HEK293 (cell line): ENCODE measurements around the gene PLXNA2.

Experiments
- CTCF ChIA-PET: fragments of 350-600 bp; formaldehyde crosslinking; extraction: SDS; loops from one replicate; lab custom pipeline; 2021; ENCODE audit warnings: antibody characterized with exemption; lab: Yijun Ruan, JAX
- POLR2A ChIA-PET: fragments of 300-600 bp; formaldehyde crosslinking; extraction: SDS; loops from one replicate; lab custom pipeline; 2020; ENCODE audit warnings: antibody characterized with exemption, inconsistent platforms; lab: Yijun Ruan, JAX
- H3K27ac ChIP-seq: fragments of 200-500 bp; sonication (Bioruptor generic); 2 replicates; pipeline ENCODE4 v1.5.1; 2014; ENCODE audit warnings: low read depth, low read length, control low read depth, inconsistent platforms; ENCODE audit errors: extremely low read depth
- H3K36me3 ChIP-seq, 2 experiments: fragments of 200-500 bp in 1 of 2; sonication (Bioruptor generic) in 1 of 2; 1 replicate in 1 of 2; 2 replicates in 1 of 2; pipeline ENCODE4 v1.5.1; 2014 to 2017; ENCODE audit warnings: inconsistent platforms in 2 of 2, low read length in 2 of 2; ENCODE audit not compliant: control insufficient read depth in 2 of 2, insufficient read depth in 1 of 2
- H3K4me1 ChIP-seq: fragments of 200-500 bp; sonication (Bioruptor generic); 2 replicates; pipeline ENCODE4 v1.5.1; 2014; ENCODE audit warnings: mild to moderate bottlenecking, low read length, inconsistent platforms; ENCODE audit not compliant: control insufficient read depth, insufficient read depth
- H3K4me3 ChIP-seq: 2 replicates; pipeline ENCODE4 v1.5.1; 2011; ENCODE audit warnings: low read depth, mild to moderate bottlenecking, control low read depth, low read length, moderate library complexity
- H3K9me3 ChIP-seq: fragments of 200-500 bp; sonication (Bioruptor generic); 2 replicates; pipeline ENCODE4 v1.5.1; 2014; ENCODE audit warnings: low read depth, low read length, inconsistent platforms; ENCODE audit not compliant: control insufficient read depth, insufficient read depth
- GLIS2 ChIP-seq: fragments of 450-650 bp; formaldehyde crosslinking; IDR thresholded peaks from 2 replicates; pipeline ENCODE4 v1.5.1; 2016; ENCODE audit warnings: missing biosample characterization, missing genetic modification characterization
- HOXD13 ChIP-seq: sonication (generic); formaldehyde crosslinking; IDR thresholded peaks from 2 replicates; pipeline ENCODE4 v1.8.0; 2022; ENCODE audit warnings: missing genetic modification reagents, borderline replicate concordance
- IKZF3 ChIP-seq: fragments of 450-650 bp; IDR thresholded peaks from 2 replicates; pipeline ENCODE4 v1.5.0; 2018; ENCODE audit warnings: missing biosample characterization, mild to moderate bottlenecking, missing genetic modification characterization, moderate library complexity
- KLF16 ChIP-seq: fragments of 450-650 bp; formaldehyde crosslinking; IDR thresholded peaks from 2 replicates; pipeline ENCODE4 v1.5.1; 2017; ENCODE audit warnings: missing biosample characterization, missing genetic modification characterization
- OSR2 ChIP-seq: fragments of 450-650 bp; formaldehyde crosslinking; IDR thresholded peaks from 2 replicates; pipeline ENCODE4 v1.5.1; 2016; ENCODE audit warnings: missing biosample characterization, missing genetic modification characterization
- PRDM1 ChIP-seq: fragments of 450-650 bp; formaldehyde crosslinking; IDR thresholded peaks from 2 replicates; pipeline ENCODE4; 2016; ENCODE audit warnings: missing biosample characterization, missing genetic modification characterization
- SP2 ChIP-seq: fragments of 450-650 bp; formaldehyde crosslinking; IDR thresholded peaks from 2 replicates; pipeline ENCODE4 v1.5.1; 2016; ENCODE audit warnings: missing biosample characterization, missing genetic modification characterization
- WT1 ChIP-seq: fragments of 450-650 bp; formaldehyde crosslinking; IDR thresholded peaks from 2 replicates; pipeline ENCODE4 v1.5.1; 2016; ENCODE audit warnings: missing biosample characterization, missing genetic modification characterization
- ZEB2 ChIP-seq: fragments of 450-650 bp; formaldehyde crosslinking; IDR thresholded peaks from 2 replicates; pipeline ENCODE4 v1.5.1; 2016; ENCODE audit warnings: missing biosample characterization, missing genetic modification characterization
- ZNF132 ChIP-seq: fragments of 450-650 bp; formaldehyde crosslinking; IDR thresholded peaks from 2 replicates; pipeline ENCODE4 v1.5.1; 2017; ENCODE audit warnings: missing biosample characterization, missing genetic modification characterization, borderline replicate concordance
- ZNF221 ChIP-seq: fragments of 450-650 bp; formaldehyde crosslinking; IDR thresholded peaks from 2 replicates; pipeline ENCODE4 v1.5.1; 2017; ENCODE audit warnings: missing biosample characterization, missing genetic modification characterization, borderline replicate concordance
- ZNF248 ChIP-seq: fragments of 450-650 bp; formaldehyde crosslinking; IDR thresholded peaks from 2 replicates; pipeline ENCODE4 v1.5.1; 2017; ENCODE audit warnings: missing biosample characterization, missing genetic modification characterization
- ZNF350 ChIP-seq: fragments of 450-650 bp; formaldehyde crosslinking; IDR thresholded peaks from 2 replicates; pipeline ENCODE4 v1.5.0; 2017; ENCODE audit warnings: missing biosample characterization, mild to moderate bottlenecking, missing genetic modification characterization
- ZNF354C ChIP-seq: fragments of 450-650 bp; formaldehyde crosslinking; IDR thresholded peaks from 2 replicates; pipeline ENCODE4 v1.5.1; 2016; ENCODE audit warnings: missing biosample characterization, missing genetic modification characterization, low read depth, borderline replicate concordance
- ZNF394 ChIP-seq: fragments of 450-650 bp; formaldehyde crosslinking; IDR thresholded peaks from 2 replicates; pipeline ENCODE4 v1.5.1; 2016; ENCODE audit warnings: missing biosample characterization, missing genetic modification characterization, mild to moderate bottlenecking, moderate library complexity, borderline replicate concordance
- ZNF629 ChIP-seq: fragments of 450-650 bp; formaldehyde crosslinking; IDR thresholded peaks from 2 replicates; pipeline ENCODE4 v1.5.1; 2017; ENCODE audit warnings: missing biosample characterization, missing genetic modification characterization
- ZNF677 ChIP-seq: fragments of 450-650 bp; IDR thresholded peaks from 2 replicates; pipeline ENCODE4 v1.5.0; 2018; ENCODE audit warnings: missing biosample characterization, mild to moderate bottlenecking, missing genetic modification characterization, moderate library complexity
- ZNF768 ChIP-seq: fragments of 450-650 bp; formaldehyde crosslinking; IDR thresholded peaks from 2 replicates; pipeline ENCODE4 v1.5.1; 2018; ENCODE audit warnings: missing biosample characterization, mild to moderate bottlenecking, missing genetic modification characterization
- TF ChIP-seq, protein P1 (sequence below): fragments of 450-650 bp; IDR thresholded peaks from 2 replicates; pipeline ENCODE4 v1.5.1; 2018; ENCODE audit warnings: missing biosample characterization, mild to moderate bottlenecking, missing genetic modification characterization
- TF ChIP-seq, protein P2 (sequence below): fragments of 450-650 bp; formaldehyde crosslinking; IDR thresholded peaks from 2 replicates; pipeline ENCODE4 v1.5.1; 2016; ENCODE audit warnings: missing biosample characterization, missing genetic modification characterization
- TF ChIP-seq, protein P3 (sequence below): fragments of 450-650 bp; formaldehyde crosslinking; IDR thresholded peaks from 2 replicates; pipeline ENCODE4 v1.5.1; 2017; ENCODE audit warnings: missing biosample characterization, missing genetic modification characterization
- TF ChIP-seq, protein P4 (sequence below): fragments of 450-650 bp; formaldehyde crosslinking; IDR thresholded peaks from 2 replicates; pipeline ENCODE4 v1.5.1; 2016; ENCODE audit warnings: missing biosample characterization, missing genetic modification characterization
- TF ChIP-seq, protein P5 (sequence below): fragments of 450-650 bp; formaldehyde crosslinking; IDR thresholded peaks from 2 replicates; pipeline ENCODE4 v1.5.1; 2016; ENCODE audit warnings: missing biosample characterization, missing genetic modification characterization
- TF ChIP-seq, protein P6 (sequence below): fragments of 450-650 bp; formaldehyde crosslinking; IDR thresholded peaks from 2 replicates; pipeline ENCODE4 v1.5.1; 2016; ENCODE audit warnings: missing biosample characterization, missing genetic modification characterization

Gene PLXNA2

DNA sequence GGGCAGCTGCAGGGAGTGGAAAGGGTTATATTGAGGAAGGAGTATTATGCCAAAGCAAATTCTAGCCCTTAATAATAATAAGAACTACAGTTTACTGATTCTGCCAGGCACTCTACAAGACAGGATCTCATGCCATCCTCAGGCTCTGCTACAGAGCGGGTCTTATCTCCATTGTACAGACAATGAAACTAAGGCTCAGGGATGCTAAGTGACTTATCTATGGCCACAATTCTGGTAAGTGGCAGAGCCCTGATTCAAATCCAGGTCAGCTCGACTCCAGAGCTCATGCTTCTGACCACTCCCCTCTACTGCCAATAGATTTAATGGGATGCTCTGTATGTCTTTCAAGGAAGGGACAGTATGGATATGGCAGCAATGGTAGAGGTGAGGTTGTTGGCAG is 187.1 kb downstream of the PLXNA2 start:
- H3K4me3 ChIP-seq = no peak overlapping the region
- H3K36me3 ChIP-seq = peaks cover 0 to 13% of the 10 kb centered on the region in 2 experiments; a peak in 1 of 3 replicates
- no peak overlapping the region for H3K27ac ChIP-seq
- ChIA-PET CTCF (interaction anchor here (0.6 to 0.8 kb wide), 2 partner anchors 34 to 172 kb away, joined by 3 to 4 read pairs; no protein-coding TSS in a partner anchor), POLR2A (no interaction called here)
- H3K4me1 ChIP-seq = no peaks in the 10 kb centered on the region
- H3K9me3 ChIP-seq = no peaks in the 10 kb centered on the region
- TF ChIP-seq GLIS2 (tag by site-specific recombination) (no peak), IKZF3 (tag by site-specific recombination) (no peak), ZNF629 (tag by site-specific recombination) (no peak), ZNF221 (tag by site-specific recombination) (no peak), ZNF354C (tag by site-specific recombination) (no peak), ZNF394 (tag by site-specific recombination) (no peak), ZNF350 (no peak), ZNF248 (tag by site-specific recombination) (no peak), KLF16 (tag by site-specific recombination) (no peak), SP2 (no peak), ZNF677 (no peak)
- TF ChIP-seq, protein P1, sequence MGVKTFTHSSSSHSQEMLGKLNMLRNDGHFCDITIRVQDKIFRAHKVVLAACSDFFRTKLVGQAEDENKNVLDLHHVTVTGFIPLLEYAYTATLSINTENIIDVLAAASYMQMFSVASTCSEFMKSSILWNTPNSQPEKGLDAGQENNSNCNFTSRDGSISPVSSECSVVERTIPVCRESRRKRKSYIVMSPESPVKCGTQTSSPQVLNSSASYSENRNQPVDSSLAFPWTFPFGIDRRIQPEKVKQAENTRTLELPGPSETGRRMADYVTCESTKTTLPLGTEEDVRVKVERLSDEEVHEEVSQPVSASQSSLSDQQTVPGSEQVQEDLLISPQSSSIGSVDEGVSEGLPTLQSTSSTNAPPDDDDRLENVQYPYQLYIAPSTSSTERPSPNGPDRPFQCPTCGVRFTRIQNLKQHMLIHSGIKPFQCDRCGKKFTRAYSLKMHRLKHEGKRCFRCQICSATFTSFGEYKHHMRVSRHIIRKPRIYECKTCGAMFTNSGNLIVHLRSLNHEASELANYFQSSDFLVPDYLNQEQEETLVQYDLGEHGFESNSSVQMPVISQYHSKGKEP (tag by site-specific recombination) = no peak
- TF ChIP-seq, protein P2, sequence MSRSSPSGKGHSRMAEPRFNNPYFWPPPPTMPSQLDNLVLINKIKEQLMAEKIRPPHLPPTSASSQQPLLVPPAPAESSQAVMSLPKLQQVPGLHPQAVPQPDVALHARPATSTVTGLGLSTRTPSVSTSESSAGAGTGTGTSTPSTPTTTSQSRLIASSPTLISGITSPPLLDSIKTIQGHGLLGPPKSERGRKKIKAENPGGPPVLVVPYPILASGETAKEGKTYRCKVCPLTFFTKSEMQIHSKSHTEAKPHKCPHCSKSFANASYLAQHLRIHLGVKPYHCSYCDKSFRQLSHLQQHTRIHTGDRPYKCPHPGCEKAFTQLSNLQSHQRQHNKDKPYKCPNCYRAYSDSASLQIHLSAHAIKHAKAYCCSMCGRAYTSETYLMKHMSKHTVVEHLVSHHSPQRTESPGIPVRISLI (tag by site-specific recombination) = no peak

DNA sequence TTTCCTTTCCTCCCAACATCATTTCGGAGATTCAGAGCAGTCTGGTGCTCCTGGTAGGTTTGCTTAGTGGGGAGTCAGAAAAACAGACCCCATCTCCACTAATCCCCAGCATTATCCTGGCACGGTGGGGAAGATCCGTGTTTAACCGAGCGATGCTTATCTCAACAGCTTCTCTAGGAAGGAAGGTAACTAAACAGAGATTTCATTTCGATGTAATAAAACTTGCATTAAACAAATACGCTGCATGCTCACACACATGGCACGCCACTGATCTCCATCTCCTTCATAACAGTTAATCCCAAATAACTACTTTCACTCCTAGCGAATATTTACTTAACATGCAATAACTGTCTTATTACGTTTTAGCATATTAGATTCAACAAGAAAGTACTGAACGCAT is 188.6 kb downstream of the PLXNA2 start:
- ChIA-PET CTCF (interaction anchor here (0.7 kb wide), 1 partner anchor 54 kb away, joined by 3 read pairs; no protein-coding TSS in a partner anchor), POLR2A (interaction anchor here (0.6 to 0.7 kb wide), 2 partner anchors 12 to 14 kb away, joined by 3 to 4 read pairs; no protein-coding TSS in a partner anchor)
- Histone ChIP-seq H3K4me1 (no peaks in the 10 kb centered on the region), H3K4me3 (no peak overlapping the region), H3K36me3 (peaks cover 0 to 25% of the 10 kb centered on the region in 2 experiments; a peak in 1 of 3 replicates), H3K27ac (no peak overlapping the region), H3K9me3 (no peaks in the 10 kb centered on the region)
- TF ChIP-seq, protein P3, sequence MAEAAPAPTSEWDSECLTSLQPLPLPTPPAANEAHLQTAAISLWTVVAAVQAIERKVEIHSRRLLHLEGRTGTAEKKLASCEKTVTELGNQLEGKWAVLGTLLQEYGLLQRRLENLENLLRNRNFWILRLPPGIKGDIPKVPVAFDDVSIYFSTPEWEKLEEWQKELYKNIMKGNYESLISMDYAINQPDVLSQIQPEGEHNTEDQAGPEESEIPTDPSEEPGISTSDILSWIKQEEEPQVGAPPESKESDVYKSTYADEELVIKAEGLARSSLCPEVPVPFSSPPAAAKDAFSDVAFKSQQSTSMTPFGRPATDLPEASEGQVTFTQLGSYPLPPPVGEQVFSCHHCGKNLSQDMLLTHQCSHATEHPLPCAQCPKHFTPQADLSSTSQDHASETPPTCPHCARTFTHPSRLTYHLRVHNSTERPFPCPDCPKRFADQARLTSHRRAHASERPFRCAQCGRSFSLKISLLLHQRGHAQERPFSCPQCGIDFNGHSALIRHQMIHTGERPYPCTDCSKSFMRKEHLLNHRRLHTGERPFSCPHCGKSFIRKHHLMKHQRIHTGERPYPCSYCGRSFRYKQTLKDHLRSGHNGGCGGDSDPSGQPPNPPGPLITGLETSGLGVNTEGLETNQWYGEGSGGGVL = no peak
- TF ChIP-seq ZNF768 (no peak), ZNF132 (no peak), OSR2 (peak; percentile 87), ZEB2 (tag by site-specific recombination) (no peak), WT1 (tag by site-specific recombination) (peak; percentile 80), HOXD13 (no peak), PRDM1 (tag by site-specific recombination) (no peak)
- TF ChIP-seq, protein P4, sequence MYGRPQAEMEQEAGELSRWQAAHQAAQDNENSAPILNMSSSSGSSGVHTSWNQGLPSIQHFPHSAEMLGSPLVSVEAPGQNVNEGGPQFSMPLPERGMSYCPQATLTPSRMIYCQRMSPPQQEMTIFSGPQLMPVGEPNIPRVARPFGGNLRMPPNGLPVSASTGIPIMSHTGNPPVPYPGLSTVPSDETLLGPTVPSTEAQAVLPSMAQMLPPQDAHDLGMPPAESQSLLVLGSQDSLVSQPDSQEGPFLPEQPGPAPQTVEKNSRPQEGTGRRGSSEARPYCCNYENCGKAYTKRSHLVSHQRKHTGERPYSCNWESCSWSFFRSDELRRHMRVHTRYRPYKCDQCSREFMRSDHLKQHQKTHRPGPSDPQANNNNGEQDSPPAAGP (tag by site-specific recombination) = no peak; the same call in 1 of the 2 replicates
- TF ChIP-seq, protein P2 (tag by site-specific recombination) = no peak
- TF ChIP-seq, protein P5, sequence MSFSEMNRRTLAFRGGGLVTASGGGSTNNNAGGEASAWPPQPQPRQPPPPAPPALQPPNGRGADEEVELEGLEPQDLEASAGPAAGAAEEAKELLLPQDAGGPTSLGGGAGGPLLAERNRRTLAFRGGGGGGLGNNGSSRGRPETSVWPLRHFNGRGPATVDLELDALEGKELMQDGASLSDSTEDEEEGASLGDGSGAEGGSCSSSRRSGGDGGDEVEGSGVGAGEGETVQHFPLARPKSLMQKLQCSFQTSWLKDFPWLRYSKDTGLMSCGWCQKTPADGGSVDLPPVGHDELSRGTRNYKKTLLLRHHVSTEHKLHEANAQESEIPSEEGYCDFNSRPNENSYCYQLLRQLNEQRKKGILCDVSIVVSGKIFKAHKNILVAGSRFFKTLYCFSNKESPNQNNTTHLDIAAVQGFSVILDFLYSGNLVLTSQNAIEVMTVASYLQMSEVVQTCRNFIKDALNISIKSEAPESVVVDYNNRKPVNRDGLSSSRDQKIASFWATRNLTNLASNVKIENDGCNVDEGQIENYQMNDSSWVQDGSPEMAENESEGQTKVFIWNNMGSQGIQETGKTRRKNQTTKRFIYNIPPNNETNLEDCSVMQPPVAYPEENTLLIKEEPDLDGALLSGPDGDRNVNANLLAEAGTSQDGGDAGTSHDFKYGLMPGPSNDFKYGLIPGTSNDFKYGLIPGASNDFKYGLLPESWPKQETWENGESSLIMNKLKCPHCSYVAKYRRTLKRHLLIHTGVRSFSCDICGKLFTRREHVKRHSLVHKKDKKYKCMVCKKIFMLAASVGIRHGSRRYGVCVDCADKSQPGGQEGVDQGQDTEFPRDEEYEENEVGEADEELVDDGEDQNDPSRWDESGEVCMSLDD = no peak
- TF ChIP-seq, protein P6, sequence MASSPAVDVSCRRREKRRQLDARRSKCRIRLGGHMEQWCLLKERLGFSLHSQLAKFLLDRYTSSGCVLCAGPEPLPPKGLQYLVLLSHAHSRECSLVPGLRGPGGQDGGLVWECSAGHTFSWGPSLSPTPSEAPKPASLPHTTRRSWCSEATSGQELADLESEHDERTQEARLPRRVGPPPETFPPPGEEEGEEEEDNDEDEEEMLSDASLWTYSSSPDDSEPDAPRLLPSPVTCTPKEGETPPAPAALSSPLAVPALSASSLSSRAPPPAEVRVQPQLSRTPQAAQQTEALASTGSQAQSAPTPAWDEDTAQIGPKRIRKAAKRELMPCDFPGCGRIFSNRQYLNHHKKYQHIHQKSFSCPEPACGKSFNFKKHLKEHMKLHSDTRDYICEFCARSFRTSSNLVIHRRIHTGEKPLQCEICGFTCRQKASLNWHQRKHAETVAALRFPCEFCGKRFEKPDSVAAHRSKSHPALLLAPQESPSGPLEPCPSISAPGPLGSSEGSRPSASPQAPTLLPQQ (tag by site-specific recombination) = no peak
